HEK293 (cell line): ENCODE measurements around the gene CDCA4.

Source experiments
- CTCF ChIP-seq: fragments of 450-650 bp; formaldehyde crosslinking; IDR thresholded peaks from 2 replicates; pipeline ENCODE4 v1.5.1; 2016; ENCODE audit warnings: missing biosample characterization, missing genetic modification characterization
- IKZF3 ChIP-seq: fragments of 450-650 bp; IDR thresholded peaks from 2 replicates; pipeline ENCODE4 v1.5.0; 2018; ENCODE audit warnings: missing biosample characterization, mild to moderate bottlenecking, missing genetic modification characterization, moderate library complexity
- SP2 ChIP-seq: fragments of 450-650 bp; formaldehyde crosslinking; IDR thresholded peaks from 2 replicates; pipeline ENCODE4 v1.5.1; 2016; ENCODE audit warnings: missing biosample characterization, missing genetic modification characterization
- TCF7L2 ChIP-seq: IDR thresholded peaks from 2 replicates; pipeline ENCODE4 v1.6.1; 2011; ENCODE audit warnings: low read depth, mild to moderate bottlenecking, inconsistent platforms, low read length, moderate library complexity, borderline replicate concordance
- TSHZ1 ChIP-seq: fragments of 450-650 bp; formaldehyde crosslinking; IDR thresholded peaks from 2 replicates; pipeline ENCODE4 v1.5.1; 2016; ENCODE audit warnings: missing biosample characterization, missing genetic modification characterization, borderline replicate concordance
- ZNF670 ChIP-seq: fragments of 450-650 bp; formaldehyde crosslinking; IDR thresholded peaks from 2 replicates; pipeline ENCODE4 v1.5.1; 2016; ENCODE audit warnings: missing biosample characterization, missing genetic modification characterization, low read depth
- TF ChIP-seq, protein P1 (sequence below): fragments of 450-650 bp; formaldehyde crosslinking; IDR thresholded peaks from 2 replicates; pipeline ENCODE4 v1.5.1; 2016; ENCODE audit warnings: missing biosample characterization, missing genetic modification characterization

DNA sequence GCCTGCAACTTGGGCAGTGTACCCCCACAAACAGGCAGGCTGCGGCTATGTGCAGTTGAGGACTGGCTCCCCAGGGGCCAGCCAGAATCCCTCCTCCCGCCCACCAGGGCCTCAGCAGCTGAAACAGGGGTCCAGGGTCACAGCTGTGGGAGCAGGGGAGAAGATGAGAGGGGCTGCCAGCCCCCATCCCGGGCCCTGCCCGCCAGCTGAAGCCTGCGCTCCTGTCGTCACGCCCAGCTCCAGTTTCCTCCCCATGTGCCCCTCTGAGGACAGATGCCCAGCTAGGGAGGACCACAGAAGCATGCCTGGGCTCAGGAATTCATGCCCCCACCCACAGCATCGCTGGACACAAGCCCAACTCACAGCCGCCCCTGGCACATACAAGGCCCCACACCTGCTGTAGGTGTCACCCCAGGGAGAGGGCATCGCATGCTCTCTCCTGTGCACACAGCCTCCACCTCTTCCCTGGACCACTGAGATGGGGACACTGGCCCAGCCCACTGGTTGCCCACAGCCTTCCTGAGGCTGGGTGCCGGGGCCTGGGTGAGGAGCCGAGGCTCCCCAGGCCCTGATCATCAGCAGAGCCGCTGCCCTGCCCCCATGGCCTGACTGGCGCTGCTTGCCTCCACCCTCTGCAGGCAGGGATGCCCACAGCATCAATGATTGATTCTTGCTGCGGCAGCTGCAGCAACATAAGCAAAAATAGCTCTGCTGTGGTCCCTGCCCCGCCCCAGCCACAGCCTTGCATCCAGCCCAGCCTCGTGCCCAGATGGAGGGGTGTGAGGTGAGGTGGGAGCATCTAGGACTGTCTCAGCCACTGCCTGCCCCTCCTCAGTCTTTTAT is 39.0 kb downstream of the CDCA4 start:
- no peak for TF ChIP-seq IKZF3
- no peak for TF ChIP-seq CTCF
- TF ChIP-seq ZNF670: no peak
- TF ChIP-seq, protein P1, sequence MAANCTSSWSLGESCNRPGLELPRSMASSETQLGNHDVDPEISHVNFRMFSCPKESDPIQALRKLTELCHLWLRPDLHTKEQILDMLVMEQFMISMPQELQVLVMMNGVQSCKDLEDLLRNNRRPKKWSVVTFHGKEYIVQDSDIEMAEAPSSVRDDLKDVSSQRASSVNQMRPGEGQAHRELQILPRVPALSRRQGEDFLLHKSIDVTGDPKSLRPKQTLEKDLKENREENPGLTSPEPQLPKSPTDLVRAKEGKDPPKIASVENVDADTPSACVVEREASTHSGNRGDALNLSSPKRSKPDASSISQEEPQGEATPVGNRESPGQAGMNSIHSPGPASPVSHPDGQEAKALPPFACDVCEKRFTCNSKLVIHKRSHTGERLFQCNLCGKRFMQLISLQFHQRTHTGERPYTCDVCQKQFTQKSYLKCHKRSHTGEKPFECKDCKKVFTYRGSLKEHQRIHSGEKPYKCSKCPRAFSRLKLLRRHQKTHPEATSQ (tag by site-specific recombination): no peak
- TF ChIP-seq SP2 (tag by site-specific recombination): peak; percentile 17; the same call in 1 of the 2 replicates
- no peak for TF ChIP-seq TSHZ1 (tag by site-specific recombination)
- TF ChIP-seq TCF7L2: no peak
